ENCODE data around the gene MGST3.
"Not testable (repeated sequence)": the region's sequence is repeated elsewhere in the genome, so short reads cannot be mapped to it uniquely, and the experiment has no call there.

MGST3 gene

DNA sequence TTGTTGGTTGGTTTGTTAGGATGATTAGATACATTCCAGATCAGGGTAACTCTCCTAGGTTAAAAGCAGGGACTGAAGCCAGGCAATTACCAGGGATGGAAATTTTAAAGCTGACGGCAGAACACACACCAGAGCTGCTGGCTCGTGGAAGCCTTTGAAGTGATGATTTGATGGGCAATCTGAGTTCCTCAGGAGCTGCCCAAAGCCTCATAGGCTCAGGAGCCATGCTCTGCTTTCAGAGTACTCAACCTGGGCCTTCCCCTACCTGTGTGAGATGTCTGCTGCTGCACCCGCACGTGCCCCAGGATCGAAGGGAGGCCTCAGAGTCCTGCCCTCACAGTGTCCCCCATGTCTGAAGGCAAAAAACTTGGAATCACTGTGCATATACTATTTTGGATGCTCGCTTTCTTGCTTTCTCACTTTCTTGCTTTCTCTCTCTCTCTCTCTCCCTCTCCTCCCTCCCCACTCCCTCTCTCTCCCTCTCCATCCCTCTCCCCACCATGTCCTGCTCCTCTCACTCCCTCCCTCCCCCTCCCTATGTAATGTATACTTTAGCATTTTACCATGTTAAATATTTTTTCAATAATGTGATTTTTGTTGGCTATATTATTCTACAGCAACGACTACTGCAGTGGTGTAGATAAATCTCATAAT lies 18.0 kb downstream of the MGST3 start:
- peaks cover 14% of the 10 kb centered on the region for H3K4me1 ChIP-seq (ENCODE audit: control insufficient read depth, insufficient read depth, low read length, poor library complexity, severe bottlenecking)
- no peak for DNase-seq
- H3K27ac ChIP-seq (ENCODE audit: insufficient read depth, low read length, poor library complexity, severe bottlenecking), result no peak overlapping the region
- peaks cover 22% of the 10 kb centered on the region for H3K36me3 ChIP-seq (ENCODE audit: control insufficient read depth, insufficient read depth, low read length)
- H3K27me3 ChIP-seq (replicated peaks; ENCODE audit: control insufficient read depth, insufficient read depth, low read length, poor library complexity, severe bottlenecking), result no peaks in the 10 kb centered on the region
- no peak overlapping the region for H3K4me3 ChIP-seq (ENCODE audit: insufficient read depth, low read depth, low read length, poor library complexity, severe bottlenecking)
- H3K9me3 ChIP-seq (ENCODE audit: control insufficient read depth, low read length), result no peaks in the 10 kb centered on the region

DNA sequence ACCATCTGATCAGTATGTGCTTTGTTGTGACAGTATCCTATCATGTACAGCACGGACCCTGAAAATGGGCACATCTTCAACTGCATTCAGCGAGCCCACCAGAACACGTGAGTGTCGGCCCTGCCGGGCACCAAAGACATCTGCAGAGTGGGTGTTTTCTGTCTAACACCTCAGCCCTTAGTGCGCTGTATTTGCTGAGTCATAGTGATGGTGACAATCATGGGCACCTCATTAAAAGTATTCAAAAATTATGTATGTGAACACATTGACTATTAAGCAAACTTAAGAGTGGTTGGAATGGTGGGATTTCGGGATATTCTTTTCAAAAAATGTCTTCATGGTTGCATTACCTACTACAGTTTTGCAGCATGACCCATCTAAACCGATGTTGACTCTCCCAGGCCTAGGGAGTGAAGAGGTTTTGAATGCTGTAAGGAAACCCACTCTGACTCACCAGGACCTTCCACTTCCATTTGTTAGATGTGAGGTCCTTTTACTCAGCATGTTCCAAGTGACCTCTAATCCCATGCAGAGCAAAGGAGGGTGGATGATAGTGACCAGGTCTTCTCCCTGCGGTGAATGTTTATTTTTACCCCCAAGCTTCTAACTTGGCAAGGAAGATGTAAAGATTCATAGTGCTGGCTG lies 20.1 kb downstream of the MGST3 start:
- no peak for DNase-seq
- Histone ChIP-seq H3K27me3 (replicated peaks; ENCODE audit: control insufficient read depth, insufficient read depth, low read length, poor library complexity, severe bottlenecking) (no peaks in the 10 kb centered on the region), H3K9me3 (ENCODE audit: control insufficient read depth, low read length) (no peaks in the 10 kb centered on the region), H3K4me1 (ENCODE audit: control insufficient read depth, insufficient read depth, low read length, poor library complexity, severe bottlenecking) (peaks cover 7% of the 10 kb centered on the region), H3K4me3 (ENCODE audit: insufficient read depth, low read depth, low read length, poor library complexity, severe bottlenecking) (no peak overlapping the region), H3K27ac (ENCODE audit: insufficient read depth, low read length, poor library complexity, severe bottlenecking) (no peak overlapping the region), H3K36me3 (ENCODE audit: control insufficient read depth, insufficient read depth, low read length) (peaks cover 35% of the 10 kb centered on the region)

DNA sequence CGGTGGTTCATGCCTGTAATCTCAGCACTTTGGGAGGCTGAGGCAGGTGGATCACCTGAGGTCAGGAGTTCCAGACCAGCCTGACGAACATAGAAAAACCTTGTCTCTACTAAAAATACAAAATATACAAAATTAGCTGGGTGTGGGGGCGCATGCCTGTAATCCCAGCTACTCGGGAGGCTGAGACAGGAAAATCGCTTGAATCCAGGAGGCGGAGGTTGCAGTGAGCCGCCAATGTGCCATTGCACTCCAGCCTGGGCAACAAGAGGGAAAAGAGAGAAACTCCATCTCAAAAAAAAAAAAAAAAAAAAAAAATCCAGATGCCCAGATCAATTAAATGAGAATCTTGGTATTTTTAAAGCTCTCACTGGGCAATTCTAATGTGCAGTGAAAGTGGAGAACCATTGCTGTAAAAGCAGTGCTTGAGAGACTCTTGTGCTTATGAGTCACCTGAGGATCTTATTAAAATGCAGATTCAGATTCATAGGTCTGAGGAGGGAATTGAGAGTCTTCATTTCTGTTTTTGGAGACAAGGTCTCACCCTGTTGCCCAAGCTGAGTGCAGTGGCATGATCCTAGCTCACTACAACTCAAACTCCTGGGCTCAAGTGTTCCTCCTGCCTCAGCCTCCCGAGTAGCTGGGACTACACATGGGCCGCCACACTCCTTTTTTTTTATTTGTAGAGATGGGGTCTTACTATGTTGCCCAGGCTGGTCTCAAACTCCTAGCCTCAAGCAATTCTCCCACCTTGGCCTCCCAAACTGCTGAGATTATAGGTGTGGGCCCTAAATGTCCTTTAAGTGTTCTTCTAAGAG lies 27.9 kb downstream of the MGST3 start:
- H3K27me3 ChIP-seq (replicated peaks; ENCODE audit: control insufficient read depth, insufficient read depth, low read length, poor library complexity, severe bottlenecking); H3K4me3 ChIP-seq (ENCODE audit: insufficient read depth, low read depth, low read length, poor library complexity, severe bottlenecking); DNase-seq; H3K27ac ChIP-seq (ENCODE audit: insufficient read depth, low read length, poor library complexity, severe bottlenecking); H3K4me1 ChIP-seq (ENCODE audit: control insufficient read depth, insufficient read depth, low read length, poor library complexity, severe bottlenecking); H3K9me3 ChIP-seq (ENCODE audit: control insufficient read depth, low read length): not testable (repeated sequence)
- H3K36me3 ChIP-seq (ENCODE audit: control insufficient read depth, insufficient read depth, low read length), result peaks cover 57% of the 10 kb centered on the region

DNA sequence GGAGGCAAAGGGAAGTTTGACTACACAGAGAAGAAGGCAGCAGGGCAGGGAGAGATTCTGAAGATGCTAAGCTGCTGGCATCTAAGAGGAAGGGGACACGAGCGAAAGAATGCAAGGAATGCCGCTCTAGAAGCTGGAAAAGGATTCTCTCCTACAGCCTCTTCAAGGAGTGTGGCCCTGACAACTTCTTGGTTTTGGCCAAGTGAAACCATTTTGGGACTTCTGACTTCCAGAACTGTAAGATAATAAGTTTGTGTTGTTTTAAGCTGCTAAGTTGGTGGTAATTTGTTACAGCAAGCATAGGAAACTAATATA lies 28.5 kb downstream of the MGST3 start:
- H3K36me3 ChIP-seq (ENCODE audit: control insufficient read depth, insufficient read depth, low read length), result peaks cover 59% of the 10 kb centered on the region

DNA sequence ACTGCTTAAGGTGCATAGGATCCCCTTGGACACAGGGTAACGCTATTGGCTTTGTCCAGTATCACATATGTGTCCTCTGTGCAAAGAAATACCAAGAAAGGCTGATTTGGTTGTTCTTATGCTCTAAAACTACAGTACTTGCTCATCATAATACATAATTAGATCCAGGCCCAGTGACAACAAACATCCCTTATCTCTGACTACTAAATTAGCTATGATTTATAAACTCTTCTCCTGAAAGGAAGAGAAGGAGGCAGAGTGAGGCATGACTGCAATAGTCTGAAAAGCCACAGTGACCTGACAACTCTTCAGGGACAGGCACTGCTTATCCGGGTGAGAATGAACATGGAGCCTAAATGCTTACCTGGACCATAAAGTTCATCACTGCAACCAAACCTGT lies 30.7 kb downstream of the MGST3 start:
- Histone ChIP-seq H3K4me3 (ENCODE audit: insufficient read depth, low read depth, low read length, poor library complexity, severe bottlenecking) (no peak overlapping the region), H3K4me1 (ENCODE audit: control insufficient read depth, insufficient read depth, low read length, poor library complexity, severe bottlenecking) (no peaks in the 10 kb centered on the region), H3K27ac (ENCODE audit: insufficient read depth, low read length, poor library complexity, severe bottlenecking) (no peak overlapping the region), H3K36me3 (ENCODE audit: control insufficient read depth, insufficient read depth, low read length) (peaks cover 58% of the 10 kb centered on the region), H3K9me3 (ENCODE audit: control insufficient read depth, low read length) (no peaks in the 10 kb centered on the region), H3K27me3 (replicated peaks; ENCODE audit: control insufficient read depth, insufficient read depth, low read length, poor library complexity, severe bottlenecking) (no peaks in the 10 kb centered on the region)
- no peak for DNase-seq

More for the DNA sequence above, 28.5 kb downstream of the MGST3 start:
- Histone ChIP-seq H3K27me3 (replicated peaks; ENCODE audit: control insufficient read depth, insufficient read depth, low read length, poor library complexity, severe bottlenecking) (no peaks in the 10 kb centered on the region), H3K4me3 (ENCODE audit: insufficient read depth, low read depth, low read length, poor library complexity, severe bottlenecking) (no peak overlapping the region), H3K9me3 (ENCODE audit: control insufficient read depth, low read length) (no peaks in the 10 kb centered on the region), H3K27ac (ENCODE audit: insufficient read depth, low read length, poor library complexity, severe bottlenecking) (no peak overlapping the region), H3K4me1 (ENCODE audit: control insufficient read depth, insufficient read depth, low read length, poor library complexity, severe bottlenecking) (no peaks in the 10 kb centered on the region)
- no peak for DNase-seq

DNA sequence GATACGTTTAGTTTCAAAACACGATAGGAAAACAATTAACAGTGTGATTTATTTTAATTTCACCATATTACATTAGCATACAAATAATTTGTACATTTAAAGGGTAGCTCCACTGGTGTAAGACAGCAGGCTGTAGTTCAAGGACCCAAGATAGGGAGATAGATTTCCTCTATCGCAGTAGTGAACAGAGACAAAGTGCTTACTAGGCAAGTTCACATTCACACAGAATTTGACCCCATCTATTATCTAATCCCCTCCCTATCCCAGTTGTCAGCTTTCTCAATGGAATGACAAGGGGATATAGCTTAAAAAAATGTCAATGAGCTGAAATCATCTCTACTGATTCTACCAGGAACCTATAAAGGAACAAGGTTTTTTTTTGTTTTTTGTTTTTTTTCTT lies 31.2 kb downstream of the MGST3 start:
- H3K27ac ChIP-seq (ENCODE audit: insufficient read depth, low read length, poor library complexity, severe bottlenecking), result no peak overlapping the region

DNA sequence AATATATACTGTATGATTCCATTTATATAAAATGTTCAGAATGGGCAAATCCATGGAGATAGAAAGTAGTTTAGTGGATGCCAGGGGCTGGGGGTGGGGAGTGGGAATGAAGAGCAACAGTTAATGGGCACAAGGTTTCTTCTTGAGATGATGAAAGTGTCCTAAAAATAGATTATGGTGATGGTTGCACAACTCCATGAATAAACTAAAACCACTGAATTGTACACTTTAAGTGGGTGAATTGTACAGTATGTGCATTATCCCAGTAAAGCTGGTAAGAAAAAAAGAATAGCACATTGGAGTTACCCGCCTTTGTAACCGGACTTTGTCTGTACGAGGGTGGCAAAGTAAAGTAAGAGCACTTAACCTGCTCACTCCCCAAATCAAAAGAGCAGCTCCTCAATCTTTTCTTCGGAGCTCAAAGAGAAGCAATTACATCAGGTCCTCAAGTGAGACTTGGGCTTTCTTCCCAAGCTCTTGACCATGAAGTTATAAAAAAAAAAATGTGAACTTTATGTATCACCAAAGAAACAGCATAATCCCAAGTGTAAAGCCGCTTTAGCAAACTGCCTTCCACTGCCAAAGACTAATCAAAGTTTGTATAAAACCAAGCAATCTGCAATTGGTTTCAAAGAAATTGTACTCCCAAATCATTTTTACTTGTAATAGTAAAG lies 35.3 kb downstream of the MGST3 start:
- no peaks in the 10 kb centered on the region for H3K27me3 ChIP-seq (replicated peaks; ENCODE audit: control insufficient read depth, insufficient read depth, low read length, poor library complexity, severe bottlenecking)
- no peaks in the 10 kb centered on the region for H3K4me1 ChIP-seq (ENCODE audit: control insufficient read depth, insufficient read depth, low read length, poor library complexity, severe bottlenecking)
- H3K9me3 ChIP-seq (ENCODE audit: control insufficient read depth, low read length), result no peaks in the 10 kb centered on the region
- no peak overlapping the region for H3K4me3 ChIP-seq (ENCODE audit: insufficient read depth, low read depth, low read length, poor library complexity, severe bottlenecking)
- DNase-seq, result no peak
- H3K27ac ChIP-seq (ENCODE audit: insufficient read depth, low read length, poor library complexity, severe bottlenecking), result no peak overlapping the region
- H3K36me3 ChIP-seq (ENCODE audit: control insufficient read depth, insufficient read depth, low read length), result peaks cover 68% of the 10 kb centered on the region

More for the DNA sequence above, 31.2 kb downstream of the MGST3 start:
- H3K36me3 ChIP-seq (ENCODE audit: control insufficient read depth, insufficient read depth, low read length), result peaks cover 62% of the 10 kb centered on the region
- DNase-seq, result no peak
- H3K9me3 ChIP-seq (ENCODE audit: control insufficient read depth, low read length), result no peaks in the 10 kb centered on the region
- H3K4me1 ChIP-seq (ENCODE audit: control insufficient read depth, insufficient read depth, low read length, poor library complexity, severe bottlenecking), result no peaks in the 10 kb centered on the region
- H3K27me3 ChIP-seq (replicated peaks; ENCODE audit: control insufficient read depth, insufficient read depth, low read length, poor library complexity, severe bottlenecking), result no peaks in the 10 kb centered on the region
- H3K4me3 ChIP-seq (ENCODE audit: insufficient read depth, low read depth, low read length, poor library complexity, severe bottlenecking), result no peak overlapping the region

DNA sequence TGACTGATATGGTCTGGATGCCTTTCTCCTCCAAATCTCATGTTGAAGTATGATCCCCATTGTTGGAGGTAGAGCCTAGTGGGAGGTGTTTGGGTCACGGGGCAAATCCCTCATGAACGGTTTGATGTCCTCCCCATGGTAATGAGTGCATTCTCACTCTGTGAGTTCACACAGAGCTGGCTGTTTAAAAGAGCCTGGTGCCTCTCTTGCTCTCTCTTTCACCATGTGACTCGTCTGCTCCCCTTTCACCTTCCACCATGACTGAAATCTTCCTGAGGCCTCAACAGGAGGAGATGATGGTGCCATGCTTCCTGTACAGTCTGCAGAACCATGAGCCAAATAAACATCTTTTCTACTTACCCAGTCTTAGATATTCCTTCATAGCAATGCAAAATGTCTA lies 37.1 kb downstream of the MGST3 start:
- Histone ChIP-seq H3K4me1 (ENCODE audit: control insufficient read depth, insufficient read depth, low read length, poor library complexity, severe bottlenecking) (no peaks in the 10 kb centered on the region), H3K36me3 (ENCODE audit: control insufficient read depth, insufficient read depth, low read length) (peaks cover 62% of the 10 kb centered on the region)

DNA sequence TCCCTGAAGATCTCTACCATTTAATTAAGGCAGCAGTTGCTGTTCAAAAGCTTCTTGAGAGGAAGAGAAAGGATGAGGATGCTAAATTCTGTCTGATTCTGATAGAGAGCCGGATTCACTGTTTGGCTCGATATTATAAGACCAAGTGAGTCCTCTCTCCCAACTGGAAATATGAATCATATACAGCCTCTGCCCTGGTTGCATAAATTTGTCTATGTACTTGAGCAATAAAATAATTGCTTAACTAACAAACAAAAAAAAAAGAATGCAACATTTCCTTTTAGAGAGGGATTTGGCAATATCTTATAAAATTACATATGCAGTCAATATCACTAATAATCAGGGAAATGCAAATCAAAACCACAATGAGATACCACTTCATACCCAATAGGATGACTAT lies 40.5 kb downstream of the MGST3 start:
- no peak overlapping the region for H3K4me3 ChIP-seq (ENCODE audit: insufficient read depth, low read depth, low read length, poor library complexity, severe bottlenecking)
- DNase-seq, result no peak
- no peak overlapping the region for H3K27ac ChIP-seq (ENCODE audit: insufficient read depth, low read length, poor library complexity, severe bottlenecking)
- H3K27me3 ChIP-seq (replicated peaks; ENCODE audit: control insufficient read depth, insufficient read depth, low read length, poor library complexity, severe bottlenecking), result no peaks in the 10 kb centered on the region
- no peaks in the 10 kb centered on the region for H3K9me3 ChIP-seq (ENCODE audit: control insufficient read depth, low read length)
- H3K4me1 ChIP-seq (ENCODE audit: control insufficient read depth, insufficient read depth, low read length, poor library complexity, severe bottlenecking), result no peaks in the 10 kb centered on the region
- peaks cover 49% of the 10 kb centered on the region for H3K36me3 ChIP-seq (ENCODE audit: control insufficient read depth, insufficient read depth, low read length)

More for the DNA sequence above, 37.1 kb downstream of the MGST3 start:
- Histone ChIP-seq H3K27me3 (replicated peaks; ENCODE audit: control insufficient read depth, insufficient read depth, low read length, poor library complexity, severe bottlenecking) (no peaks in the 10 kb centered on the region), H3K9me3 (ENCODE audit: control insufficient read depth, low read length) (no peaks in the 10 kb centered on the region), H3K27ac (ENCODE audit: insufficient read depth, low read length, poor library complexity, severe bottlenecking) (no peak overlapping the region), H3K4me3 (ENCODE audit: insufficient read depth, low read depth, low read length, poor library complexity, severe bottlenecking) (no peak overlapping the region)
- no peak for DNase-seq

DNA sequence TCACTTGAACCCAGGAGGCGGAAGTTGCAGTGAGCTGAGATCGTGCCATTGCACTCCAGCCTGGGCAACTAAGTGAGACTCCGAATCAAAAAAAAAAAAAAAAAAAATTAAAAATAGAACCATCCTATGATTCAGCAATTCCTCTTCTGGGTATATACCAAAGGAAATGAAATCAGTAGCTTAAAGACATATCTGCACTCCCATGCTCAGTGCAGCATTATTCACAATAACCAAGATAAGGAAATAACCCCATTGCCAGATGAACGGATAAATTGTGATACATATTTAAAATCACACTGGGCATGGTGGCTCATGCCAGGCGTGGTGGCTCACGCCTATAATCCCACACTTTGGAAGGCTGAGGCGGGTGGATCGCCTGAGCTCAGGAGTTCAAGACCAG lies 43.6 kb downstream of the MGST3 start:
- Histone ChIP-seq H3K27ac (ENCODE audit: insufficient read depth, low read length, poor library complexity, severe bottlenecking) (no peak overlapping the region), H3K27me3 (replicated peaks; ENCODE audit: control insufficient read depth, insufficient read depth, low read length, poor library complexity, severe bottlenecking) (no peaks in the 10 kb centered on the region), H3K36me3 (ENCODE audit: control insufficient read depth, insufficient read depth, low read length) (peaks cover 38% of the 10 kb centered on the region), H3K9me3 (ENCODE audit: control insufficient read depth, low read length) (no peaks in the 10 kb centered on the region), H3K4me3 (ENCODE audit: insufficient read depth, low read depth, low read length, poor library complexity, severe bottlenecking) (no peak overlapping the region), H3K4me1 (ENCODE audit: control insufficient read depth, insufficient read depth, low read length, poor library complexity, severe bottlenecking) (no peaks in the 10 kb centered on the region)
- DNase-seq, result no peak

All from effector memory CD4-positive, alpha-beta T cell (primary cell).